ENCODE measurements around the gene MOB3B.
"Not testable (repeated sequence)": the region's sequence is repeated elsewhere in the genome, so short reads cannot be mapped to it uniquely, and the experiment has no call there.

Gene MOB3B

GRCh38 chr9:27473111-27473529, 56.5 kb downstream of the MOB3B start:
- DNase-seq = no peak

- DNase-seq = no peak
Measured at GRCh38 chr9:27472195-27472594, 57.4 kb downstream of the MOB3B start.

- no peak for DNase-seq
Measured at GRCh38 chr9:27471789-27472188, 57.8 kb downstream of the MOB3B start.

- DNase-seq = no peak
Measured at GRCh38 chr9:27471366-27471765, 58.2 kb downstream of the MOB3B start.

GRCh38 chr9:27470291-27470856, 59.2 kb downstream of the MOB3B start:
- no peak for DNase-seq

GRCh38 chr9:27469550-27469949, 60.1 kb downstream of the MOB3B start:
- no peak for DNase-seq

- no peak for DNase-seq
Measured at GRCh38 chr9:27468462-27469110, 61.0 kb downstream of the MOB3B start.

- no peak for DNase-seq
Measured at GRCh38 chr9:27468000-27468399, 61.6 kb downstream of the MOB3B start.

- DNase-seq = no peak
Measured at GRCh38 chr9:27467486-27467885, 62.1 kb downstream of the MOB3B start.

GRCh38 chr9:27466516-27466915, 63.1 kb downstream of the MOB3B start:
- not testable (repeated sequence) for DNase-seq

GRCh38 chr9:27464950-27465349, 64.7 kb downstream of the MOB3B start:
- DNase-seq = not testable (repeated sequence)

GRCh38 chr9:27462846-27463245, 66.8 kb downstream of the MOB3B start:
- DNase-seq = no peak

GRCh38 chr9:27462434-27462833, 67.2 kb downstream of the MOB3B start:
- DNase-seq = no peak

- DNase-seq = no peak
Measured at GRCh38 chr9:27460226-27461023, 69.2 kb downstream of the MOB3B start.

GRCh38 chr9:27457445-27457844, 72.2 kb downstream of the MOB3B start:
- peak; percentile 8 for DNase-seq

GRCh38 chr9:27453860-27454553, 75.6 kb downstream of the MOB3B start:
- DNase-seq = no peak

GRCh38 chr9:27451207-27451797, 78.3 kb downstream of the MOB3B start:
- DNase-seq = no peak

GRCh38 chr9:27450752-27451151, 78.9 kb downstream of the MOB3B start:
- DNase-seq = no peak

GRCh38 chr9:27448356-27448755, 81.3 kb downstream of the MOB3B start:
- peak; percentile 7 for DNase-seq

GRCh38 chr9:27447031-27447683, 82.5 kb downstream of the MOB3B start:
- DNase-seq = no peak

GRCh38 chr9:27445688-27446087, 83.9 kb downstream of the MOB3B start:
- no peak for DNase-seq

- DNase-seq = no peak
Measured at GRCh38 chr9:27445057-27445595, 84.5 kb downstream of the MOB3B start.
